Small intestine (tissue), 7 donors: Measurements from ENCODE around the gene ZNF268. TPM values are rescaled to one million over a fixed set of nuclear protein-coding genes. Genes with fewer than 3 reads are reported as not detected.

Experiments
- DNase-seq, 2 donors: peaks; one replicate each; pipeline versions ENCODE4 v3.0.0 to v3.0.0-alpha.2; 2013
- FAIRE-seq: peaks from 2 replicates; lab custom pipeline; 2012; peaks lifted over from hg19 to GRCh38; lab: Jason Lieb, UNC
- H3K27ac ChIP-seq, 3 donors: one replicate each; pipeline ENCODE4 v1.5.1; 2013; ENCODE audit warnings: low read length in 2 of 3, mild to moderate bottlenecking in 2 of 3, control low read depth in 1 of 3, inconsistent platforms in 1 of 3, low read depth in 1 of 3, moderate library complexity in 1 of 3
- H3K27me3 ChIP-seq, 3 donors: one replicate each; pipeline ENCODE4 v1.6.1; 2013; ENCODE audit warnings: low read length in 3 of 3, inconsistent platforms in 1 of 3; ENCODE audit not compliant: control insufficient read depth in 3 of 3, insufficient read depth in 3 of 3
- H3K36me3 ChIP-seq, 3 donors: one replicate each; pipeline ENCODE4 v1.6.1; 2013; ENCODE audit warnings: low read length in 3 of 3, inconsistent platforms in 1 of 3, low read depth in 1 of 3, mild to moderate bottlenecking in 1 of 3, moderate library complexity in 1 of 3; ENCODE audit not compliant: control insufficient read depth in 3 of 3, insufficient read depth in 2 of 3
- H3K4me1 ChIP-seq, 3 donors: one replicate each; pipeline ENCODE4 v1.6.1; 2013; ENCODE audit warnings: low read length in 2 of 3, inconsistent platforms in 1 of 3, low read depth in 1 of 3, mild to moderate bottlenecking in 1 of 3, moderate library complexity in 1 of 3; ENCODE audit not compliant: control insufficient read depth in 3 of 3, insufficient read depth in 2 of 3
- H3K4me3 ChIP-seq, 3 donors: one replicate each; pipeline ENCODE4 v1.5.1; 2013; ENCODE audit warnings: low read length in 3 of 3, control low read depth in 1 of 3, inconsistent platforms in 1 of 3, low read depth in 1 of 3, mild to moderate bottlenecking in 1 of 3, moderate library complexity in 1 of 3
- H3K9me3 ChIP-seq, 2 donors: one replicate each; pipeline ENCODE4 v1.6.1; 2013; ENCODE audit warnings: low read depth in 1 of 2, low read length in 1 of 2; ENCODE audit not compliant: control insufficient read depth in 2 of 2, insufficient read depth in 1 of 2
- WGBS, 3 donors: extraction: QIAGEN DNeasy Blood & Tissue Kit; methylation state at CpG; one replicate each; pipeline ENCODE4 v1.1.7; 2013; 5-methylcytosine and 5-hydroxymethylcytosine counted together
- polyA plus RNA-seq, 4 donors: library from polyadenylated mRNA; stranded (reverse) in 3 of 4; unstranded in 1 of 4; fragments of 200-250 nt in 3 of 4; fragments of 120-200 nt in 1 of 4; gene quantifications; one replicate each; pipeline versions ENCODE4 v1.2.1 to v1.2.3, GENCODE V29; 2013
- donor health status: healthy with polysubstance abuse.
- donor health status: control.
- donor health status: control.
- donor health status: Bipolar disorder and iron deficiency.
- donor health status: healthy.

Gene ZNF268
- polyA plus RNA-seq, 4 donors, result 1.6 to 26.2 (median 4.9) TPM

DNA sequence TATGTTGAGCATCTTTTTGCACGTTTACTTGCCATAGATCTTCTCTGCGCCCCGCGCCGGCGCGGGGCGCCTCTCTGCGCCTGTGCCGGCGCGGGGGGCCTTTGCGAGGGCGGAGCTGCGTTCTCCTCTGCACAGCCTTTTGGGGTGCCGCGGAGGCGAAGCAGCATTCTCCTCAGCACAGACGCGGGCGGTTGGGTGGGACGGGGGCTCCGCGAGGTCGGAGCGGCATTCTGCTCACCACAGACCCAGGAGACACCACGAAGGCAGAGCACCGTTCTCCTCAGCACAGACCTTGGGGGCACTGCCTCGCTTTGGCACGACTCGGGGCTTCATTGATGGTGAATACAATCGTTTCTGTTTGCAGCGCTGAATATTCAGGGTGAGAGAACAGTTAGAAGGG lies 82.9 kb downstream of the ZNF268 start:
- no peak for DNase-seq
- Histone ChIP-seq H3K4me1 (no peaks in the 10 kb centered on the region), H3K27ac (no peak overlapping the region), H3K9me3 (peaks cover 0 to 6% of the 10 kb centered on the region in 2 donors), H3K27me3 (no peaks in the 10 kb centered on the region), H3K4me3 (no peak overlapping the region), H3K36me3 (no peaks in the 10 kb centered on the region)
- 83 to 90% (median 86%) methylated on average over 24 to 33 of the region's 33 CpGs for WGBS, 3 donors
- FAIRE-seq, result no peak

Other genes with a start within 250 kb of the ZNF268 start
- 10 to 100 TPM in 1 of 4 donors, 1 to 10 TPM in 2, under 1 TPM in 1; 0.81 to 19.6 (median 2.8) TPM for gene ZNF605, start 225.2 kb upstream of the ZNF268 start, polyA plus RNA-seq
- gene ZNF26, start 195.1 kb upstream of the ZNF268 start, polyA plus RNA-seq, result 10 to 100 TPM in 1 of 4 donors, 1 to 10 TPM in 3; 1.1 to 13.6 (median 2.9) TPM
- gene ZNF84, start 144.0 kb upstream of the ZNF268 start, polyA plus RNA-seq, result 10 to 100 TPM in 1 of 4 donors, 1 to 10 TPM in 3; 3.0 to 36.1 (median 5.4) TPM
- 10 to 100 TPM; 12.3 to 29.4 (median 18.3) TPM for gene ZNF140, start 100.6 kb upstream of the ZNF268 start, polyA plus RNA-seq
- gene ZNF891, start 51.2 kb upstream of the ZNF268 start, polyA plus RNA-seq, result 1 to 10 TPM in 1 of 4 donors, under 1 TPM in 3; under 0.01 to 2.9 (median 0.39) TPM
- 10 to 100 TPM in 1 of 4 donors, 1 to 10 TPM in 2, under 1 TPM in 1; 0.81 to 11.6 (median 2.3) TPM for gene ZNF10, start 50.9 kb upstream of the ZNF268 start, polyA plus RNA-seq
- gene ANHX, start 54.4 kb downstream of the ZNF268 start, polyA plus RNA-seq, result not detected